GM12878 (cell line): ENCODE data around the gene ITIH2. TPM values are rescaled to one million over a fixed set of nuclear protein-coding genes. Genes with fewer than 3 reads are reported as not detected.

Source experiments
- CBFB ChIP-seq: IDR thresholded peaks from 2 replicates; pipeline ENCODE4 v1.6.1; 2016; ENCODE audit warnings: antibody characterized with exemption, low read depth
- ESRRA ChIP-seq: IDR thresholded peaks from 2 replicates; pipeline ENCODE4 v1.6.1; 2012; ENCODE audit warnings: mild to moderate bottlenecking, low read length, improper control_type of control experiment
- FOS ChIP-seq: IDR thresholded peaks from 3 replicates; pipeline ENCODE4 v1.6.1; 2011; ENCODE audit warnings: borderline replicate concordance; ENCODE audit not compliant: insufficient read length; ENCODE audit errors: extremely low read depth
- IKZF1 ChIP-seq: fragments of 450-650 bp; conservative IDR thresholded peaks from 2 replicates; pipeline ENCODE4 v1.6.1; 2017; ENCODE audit warnings: antibody characterized with exemption, mild to moderate bottlenecking
- MTA2 ChIP-seq: fragments of 450-650 bp; IDR thresholded peaks from 2 replicates; pipeline ENCODE4 v1.6.1; 2016; ENCODE audit warnings: low read depth, mild to moderate bottlenecking, moderate library complexity
- NFYB ChIP-seq: IDR thresholded peaks from 2 replicates; pipeline ENCODE4 v1.6.1; 2011; ENCODE audit warnings: low read depth, mild to moderate bottlenecking, low read length, improper control_type of control experiment, moderate library complexity; ENCODE audit not compliant: insufficient read depth
- NR2C1 ChIP-seq: fragments of 450-650 bp; IDR thresholded peaks from 2 replicates; pipeline ENCODE4 v1.6.1; 2017; ENCODE audit warnings: antibody characterized with exemption, mild to moderate bottlenecking, moderate library complexity
- TCF12 ChIP-seq: IDR thresholded peaks from 2 replicates; pipeline ENCODE4 v1.6.1; 2011; ENCODE audit warnings: low read depth, mild to moderate bottlenecking, low read length
- polyA plus RNA-seq, 11 experiments: library from polyadenylated mRNA; depleted of rRNA in 4 of 11; unstranded in 6 of 11; stranded (reverse) in 5 of 11; fragments of >200 nt; fragmentation: Nextera tagmentation in 4 of 11; fragmentation: Illumina TruSeq in 1 of 11; extraction: Ambion mirVana in 4 of 11; extraction: Trizol in 1 of 11; gene quantifications; 1 replicate in 1 of 11; 2 replicates in 10 of 11; pipeline versions ENCODE4 v1.2.1 to v1.2.3, GENCODE V29; 2011 to 2016; ENCODE audit warnings: inconsistent platforms in 2 of 11, missing spikeins in 2 of 11, low read depth in 1 of 11
- total RNA-seq, 4 experiments: library from RNA; depleted of rRNA in 3 of 4; stranded (reverse); fragments of >200 nt in 3 of 4; fragmentation: Illumina TruSeq in 1 of 4; extraction: Trizol in 1 of 4; gene quantifications; 2 replicates each; pipeline versions ENCODE4 v1.2.1 to v1.2.3, GENCODE V29; 2013 to 2021
- TF ChIP-seq, protein P1 (sequence below): fragments of 450-650 bp; IDR thresholded peaks from 2 replicates; pipeline ENCODE4 v1.6.1; 2017; ENCODE audit warnings: mild to moderate bottlenecking, moderate library complexity

ITIH2 gene
- total and polyA plus RNA-seq, 10 of the 15 experiments (the other 5 are each of a cell fraction or from before 2014, with no cell fraction given): 0.05 to 0.72 (median 0.53) TPM; not detected in 7

GRCh38 chr10:7755103-7755502 is 52.0 kb downstream of the ITIH2 start (continued):
- TF ChIP-seq, protein P1, sequence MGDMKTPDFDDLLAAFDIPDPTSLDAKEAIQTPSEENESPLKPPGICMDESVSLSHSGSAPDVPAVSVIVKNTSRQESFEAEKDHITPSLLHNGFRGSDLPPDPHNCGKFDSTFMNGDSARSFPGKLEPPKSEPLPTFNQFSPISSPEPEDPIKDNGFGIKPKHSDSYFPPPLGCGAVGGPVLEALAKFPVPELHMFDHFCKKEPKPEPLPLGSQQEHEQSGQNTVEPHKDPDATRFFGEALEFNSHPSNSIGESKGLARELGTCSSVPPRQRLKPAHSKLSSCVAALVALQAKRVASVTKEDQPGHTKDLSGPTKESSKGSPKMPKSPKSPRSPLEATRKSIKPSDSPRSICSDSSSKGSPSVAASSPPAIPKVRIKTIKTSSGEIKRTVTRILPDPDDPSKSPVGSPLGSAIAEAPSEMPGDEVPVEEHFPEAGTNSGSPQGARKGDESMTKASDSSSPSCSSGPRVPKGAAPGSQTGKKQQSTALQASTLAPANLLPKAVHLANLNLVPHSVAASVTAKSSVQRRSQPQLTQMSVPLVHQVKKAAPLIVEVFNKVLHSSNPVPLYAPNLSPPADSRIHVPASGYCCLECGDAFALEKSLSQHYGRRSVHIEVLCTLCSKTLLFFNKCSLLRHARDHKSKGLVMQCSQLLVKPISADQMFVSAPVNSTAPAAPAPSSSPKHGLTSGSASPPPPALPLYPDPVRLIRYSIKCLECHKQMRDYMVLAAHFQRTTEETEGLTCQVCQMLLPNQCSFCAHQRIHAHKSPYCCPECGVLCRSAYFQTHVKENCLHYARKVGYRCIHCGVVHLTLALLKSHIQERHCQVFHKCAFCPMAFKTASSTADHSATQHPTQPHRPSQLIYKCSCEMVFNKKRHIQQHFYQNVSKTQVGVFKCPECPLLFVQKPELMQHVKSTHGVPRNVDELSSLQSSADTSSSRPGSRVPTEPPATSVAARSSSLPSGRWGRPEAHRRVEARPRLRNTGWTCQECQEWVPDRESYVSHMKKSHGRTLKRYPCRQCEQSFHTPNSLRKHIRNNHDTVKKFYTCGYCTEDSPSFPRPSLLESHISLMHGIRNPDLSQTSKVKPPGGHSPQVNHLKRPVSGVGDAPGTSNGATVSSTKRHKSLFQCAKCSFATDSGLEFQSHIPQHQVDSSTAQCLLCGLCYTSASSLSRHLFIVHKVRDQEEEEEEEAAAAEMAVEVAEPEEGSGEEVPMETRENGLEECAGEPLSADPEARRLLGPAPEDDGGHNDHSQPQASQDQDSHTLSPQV: no peak
- TF ChIP-seq NR2C1 (no peak), ESRRA (no peak), MTA2 (no peak), FOS (no peak), CBFB (no peak), TCF12 (no peak), IKZF1 (no peak), NFYB (no peak)
